ENCODE data around the gene GSE1. TPM values are rescaled to one million over a fixed set of nuclear protein-coding genes. Genes with fewer than 3 reads are reported as not detected.

GSE1 gene
- total RNA-seq: 22.0 and 23.9 TPM in 2 replicates

GRCh38 chr16:85612801-85613603, at the start of gene GSE1:
Gene GSE1, plus strand, starts transcription at chr16:85613322. Its CDS starts 70 bp downstream, at chr16:85613392.

GRCh38 chr16:85688586-85689284, 75.6 kb downstream of the GSE1 start, which contains the start of gene GINS2:
Gene GINS2, minus strand, starts transcription at chr16:85688954. Its CDS starts 56 bp downstream, at chr16:85688898.

Small RNA genes within 50 kb of the gene (small RNA-seq; reads per million reads assigned to genes)
- not detected for gene RN7SL381P

Other genes starting within 250 kb of the GSE1 start
- 4.7 and 5.9 TPM in 2 replicates for gene GINS2, start 75.6 kb downstream of the GSE1 start, total RNA-seq
- 11.8 and 29.0 TPM in 2 replicates for gene C16orf74, start 137.8 kb downstream of the GSE1 start, total RNA-seq
- gene EMC8, start 186.2 kb downstream of the GSE1 start, total RNA-seq: 25.5 and 28.3 TPM in 2 replicates
- 286 and 308 TPM in 2 replicates for gene COX4I1, start 186.4 kb downstream of the GSE1 start, total RNA-seq

Measured in placental epithelial cell (primary cell).